ENCODE results near the gene GPR39. TPM values are rescaled to one million over a fixed set of nuclear protein-coding genes. Genes with fewer than 3 reads are reported as not detected.

GPR39 gene
- polyA plus RNA-seq, 2 of the 4 experiments (the other 2 are of a cell fraction): 11.3 to 11.8 TPM

DNA sequence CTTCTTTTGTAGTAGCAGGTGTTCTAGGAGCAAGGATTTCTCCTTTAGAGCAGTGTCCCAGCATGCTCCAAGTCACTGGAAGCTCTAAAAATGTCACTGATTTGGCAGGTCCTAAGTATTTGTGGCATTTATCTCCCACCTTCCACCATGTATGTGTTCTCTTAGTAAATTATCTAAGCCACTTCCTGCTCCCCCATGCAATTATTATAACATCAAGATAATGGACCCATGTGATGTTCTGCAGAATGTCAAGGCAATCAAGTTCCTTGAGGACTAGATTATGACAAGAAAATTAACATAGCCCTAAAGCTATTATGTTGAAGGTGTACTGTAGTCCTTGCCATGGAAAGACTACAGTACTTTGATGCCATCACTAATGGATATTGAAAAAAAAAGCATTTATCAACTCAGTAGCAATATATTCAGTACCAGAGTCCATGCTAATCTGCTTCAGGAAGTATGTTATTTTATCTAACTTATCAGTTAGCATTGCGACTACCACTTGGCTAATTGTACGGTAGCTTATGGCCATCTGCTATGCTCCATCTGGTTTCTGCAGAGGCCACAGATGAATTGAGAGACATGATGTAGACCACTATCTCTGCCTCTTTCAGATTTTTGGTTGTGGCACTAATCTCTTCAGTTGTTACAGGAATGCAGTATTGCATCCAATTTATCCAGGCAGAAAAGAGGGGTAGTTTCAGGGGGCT lies 56.7 kb downstream of the GPR39 start (continued):
- TF ChIP-seq RAD21 (conservative IDR thresholded peaks at IDR 0.05 in 1 of 2, IDR thresholded peaks at IDR 0.05 in 1 of 2) (no peak), FOSB (CRISPR knock-in tag; IDR thresholded peaks at IDR 0.05) (no peak), HMGXB4 (CRISPR knock-in tag; IDR thresholded peaks at IDR 0.05; ENCODE audit: borderline replicate concordance) (no peak), ESRRA (IDR thresholded peaks at IDR 0.05; ENCODE audit: borderline replicate concordance, low read length) (no peak), USF2 (IDR thresholded peaks at IDR 0.05) (no peak), ZC3H11A (IDR thresholded peaks at IDR 0.05) (no peak), POLR2A (IDR thresholded peaks at IDR 0.05; ENCODE audit: low read length) (no peak), CHD2 (IDR thresholded peaks at IDR 0.05; ENCODE audit: low read length, partially characterized antibody) (no peak)

GRCh38 chr2:132475615-132476014 lies 59.0 kb downstream of the GPR39 start:
- FAIRE-seq (no peak), ATAC-seq (no peak), DNase-seq (ENCODE audit: low read depth in 1 of 2, low spot score in 1 of 2) (no peak)
- Histone ChIP-seq H3K4me2 (no peak overlapping the region), H3K4me3 (no peak overlapping the region), H3K27ac (no peak overlapping the region), H3K9me3 (peaks cover 39% of the 10 kb centered on the region), H3K4me1 (no peaks in the 10 kb centered on the region)
- no peak for TF ChIP-seq CEBPB (IDR thresholded peaks at IDR 0.05)
- no peak for TF ChIP-seq MAZ (IDR thresholded peaks at IDR 0.05; ENCODE audit: borderline replicate concordance, low read depth, low read length)
- no peak for TF ChIP-seq KDM5A (IDR thresholded peaks at IDR 0.05)
- no peak for TF ChIP-seq KDM1A (IDR thresholded peaks at IDR 0.05; ENCODE audit: low read depth)
- no peak for TF ChIP-seq MAFK (IDR thresholded peaks at IDR 0.05; ENCODE audit: partially characterized antibody)
- TF ChIP-seq RAD21 (conservative IDR thresholded peaks at IDR 0.05 in 1 of 2, IDR thresholded peaks at IDR 0.05 in 1 of 2): no peak
- TF ChIP-seq, protein P1, sequence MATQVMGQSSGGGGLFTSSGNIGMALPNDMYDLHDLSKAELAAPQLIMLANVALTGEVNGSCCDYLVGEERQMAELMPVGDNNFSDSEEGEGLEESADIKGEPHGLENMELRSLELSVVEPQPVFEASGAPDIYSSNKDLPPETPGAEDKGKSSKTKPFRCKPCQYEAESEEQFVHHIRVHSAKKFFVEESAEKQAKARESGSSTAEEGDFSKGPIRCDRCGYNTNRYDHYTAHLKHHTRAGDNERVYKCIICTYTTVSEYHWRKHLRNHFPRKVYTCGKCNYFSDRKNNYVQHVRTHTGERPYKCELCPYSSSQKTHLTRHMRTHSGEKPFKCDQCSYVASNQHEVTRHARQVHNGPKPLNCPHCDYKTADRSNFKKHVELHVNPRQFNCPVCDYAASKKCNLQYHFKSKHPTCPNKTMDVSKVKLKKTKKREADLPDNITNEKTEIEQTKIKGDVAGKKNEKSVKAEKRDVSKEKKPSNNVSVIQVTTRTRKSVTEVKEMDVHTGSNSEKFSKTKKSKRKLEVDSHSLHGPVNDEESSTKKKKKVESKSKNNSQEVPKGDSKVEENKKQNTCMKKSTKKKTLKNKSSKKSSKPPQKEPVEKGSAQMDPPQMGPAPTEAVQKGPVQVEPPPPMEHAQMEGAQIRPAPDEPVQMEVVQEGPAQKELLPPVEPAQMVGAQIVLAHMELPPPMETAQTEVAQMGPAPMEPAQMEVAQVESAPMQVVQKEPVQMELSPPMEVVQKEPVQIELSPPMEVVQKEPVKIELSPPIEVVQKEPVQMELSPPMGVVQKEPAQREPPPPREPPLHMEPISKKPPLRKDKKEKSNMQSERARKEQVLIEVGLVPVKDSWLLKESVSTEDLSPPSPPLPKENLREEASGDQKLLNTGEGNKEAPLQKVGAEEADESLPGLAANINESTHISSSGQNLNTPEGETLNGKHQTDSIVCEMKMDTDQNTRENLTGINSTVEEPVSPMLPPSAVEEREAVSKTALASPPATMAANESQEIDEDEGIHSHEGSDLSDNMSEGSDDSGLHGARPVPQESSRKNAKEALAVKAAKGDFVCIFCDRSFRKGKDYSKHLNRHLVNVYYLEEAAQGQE (IDR thresholded peaks at IDR 0.05): no peak
- TF ChIP-seq CHD2 (IDR thresholded peaks at IDR 0.05; ENCODE audit: low read length, partially characterized antibody): no peak
- TF ChIP-seq HMGXB4 (CRISPR knock-in tag; IDR thresholded peaks at IDR 0.05; ENCODE audit: borderline replicate concordance): no peak
- ChIA-PET CTCF (no interaction called here), POLR2A (no interaction called here)
- WGBS (ENCODE audit: missing lambda C conversion rate): 87% methylated on average over 2 of the region's 2 CpGs

- no peak overlapping the region for H3K4me3 ChIP-seq
- H3K9me3 ChIP-seq: peaks cover 37% of the 10 kb centered on the region
- H3K4me2 ChIP-seq: no peak overlapping the region
- H3K4me1 ChIP-seq: no peaks in the 10 kb centered on the region
- FAIRE-seq (no peak), ATAC-seq (no peak), DNase-seq (ENCODE audit: low read depth in 1 of 2, low spot score in 1 of 2) (no peak)
- H3K27ac ChIP-seq: no peak overlapping the region
- CTCF ChIA-PET: no interaction called here
- 91% methylated on average over 4 of the region's 4 CpGs for WGBS (ENCODE audit: missing lambda C conversion rate)
- TF ChIP-seq MAZ (IDR thresholded peaks at IDR 0.05; ENCODE audit: borderline replicate concordance, low read depth, low read length): no peak
- POLR2A ChIA-PET: no interaction called here
Observed at GRCh38 chr2:132477436-132477835, 60.8 kb downstream of the GPR39 start.

Data from A549 (cell line).